GM12878 (cell line): ENCODE measurements around the gene POU6F2.

ENCODE experiments used
- E4F1 ChIP-seq: fragments of 450-650 bp; IDR thresholded peaks from 2 replicates; pipeline ENCODE4 v1.6.1; 2018; ENCODE audit warnings: borderline replicate concordance, mild to moderate bottlenecking; ENCODE audit not compliant: partially characterized antibody
- EGR1 ChIP-seq, 2 experiments: IDR thresholded peaks; 1 replicate in 1 of 2; 2 replicates in 1 of 2; pipeline ENCODE4 v1.6.1; 2011 to 2012; ENCODE audit warnings: low read depth in 2 of 2, low read length in 2 of 2, borderline replicate concordance in 1 of 2, mild to moderate bottlenecking in 1 of 2, moderate library complexity in 1 of 2
- POLR2AphosphoS5 ChIP-seq: IDR thresholded peaks from 2 replicates; pipeline ENCODE4 v1.6.1; 2011; ENCODE audit warnings: mild to moderate bottlenecking, low read length, inconsistent platforms
- RAD21 ChIP-seq: IDR thresholded peaks from 2 replicates; pipeline ENCODE4 v1.6.1; 2011; ENCODE audit warnings: mild to moderate bottlenecking, low read depth, low read length, moderate library complexity; ENCODE audit not compliant: insufficient read depth
- TF ChIP-seq, protein P1 (sequence below): IDR thresholded peaks from 2 replicates; pipeline ENCODE4 v1.6.1; 2011; ENCODE audit warnings: borderline replicate concordance, low read depth, mild to moderate bottlenecking, moderate library complexity, low read length; ENCODE audit not compliant: insufficient read depth, poor library complexity, severe bottlenecking

DNA sequence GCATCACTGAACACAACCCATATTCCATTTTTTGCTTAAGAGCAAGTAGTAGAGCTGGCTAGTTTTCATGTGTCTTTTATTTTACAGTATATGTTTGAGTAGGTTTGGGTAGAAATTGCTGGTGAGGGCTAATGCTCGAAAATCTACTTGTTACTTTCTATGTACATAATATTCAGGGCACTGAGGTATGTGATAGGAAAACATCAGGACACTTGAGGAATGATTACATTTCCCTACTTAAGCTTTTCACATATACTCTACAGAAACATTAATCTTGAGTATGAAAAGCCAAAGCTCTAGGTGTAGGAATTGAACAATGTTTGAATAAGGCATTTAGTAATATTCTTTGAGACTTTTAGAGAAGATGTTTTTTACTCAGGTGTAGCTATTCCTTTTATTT lies 73.6 kb downstream of the POU6F2 start:
- TF ChIP-seq EGR1 (IDR thresholded peaks at IDR 0.05; ENCODE audit: borderline replicate concordance in 1 of 2, low read depth in 2 of 2, low read length in 2 of 2) (no peak), E4F1 (no peak), RAD21 (no peak), POLR2AphosphoS5 (no peak)
- TF ChIP-seq, protein P1, sequence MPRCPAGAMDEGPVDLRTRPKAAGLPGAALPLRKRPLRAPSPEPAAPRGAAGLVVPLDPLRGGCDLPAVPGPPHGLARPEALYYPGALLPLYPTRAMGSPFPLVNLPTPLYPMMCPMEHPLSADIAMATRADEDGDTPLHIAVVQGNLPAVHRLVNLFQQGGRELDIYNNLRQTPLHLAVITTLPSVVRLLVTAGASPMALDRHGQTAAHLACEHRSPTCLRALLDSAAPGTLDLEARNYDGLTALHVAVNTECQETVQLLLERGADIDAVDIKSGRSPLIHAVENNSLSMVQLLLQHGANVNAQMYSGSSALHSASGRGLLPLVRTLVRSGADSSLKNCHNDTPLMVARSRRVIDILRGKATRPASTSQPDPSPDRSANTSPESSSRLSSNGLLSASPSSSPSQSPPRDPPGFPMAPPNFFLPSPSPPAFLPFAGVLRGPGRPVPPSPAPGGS, result no peak
